GM12892 (cell line): ENCODE measurements around the gene MATN1.

Experiments
- POLR2A ChIP-seq: IDR thresholded peaks from 2 replicates; pipeline ENCODE4 v1.6.1; 2011; ENCODE audit warnings: low read depth, low read length, control low read depth
- POLR2AphosphoS5 ChIP-seq: IDR thresholded peaks from 2 replicates; pipeline ENCODE4 v1.6.1; 2011; ENCODE audit warnings: low read depth, low read length, control low read depth
- TAF1 ChIP-seq: IDR thresholded peaks from 2 replicates; pipeline ENCODE4 v1.6.1; 2011; ENCODE audit warnings: low read depth, mild to moderate bottlenecking, control low read depth, low read length, borderline replicate concordance

DNA sequence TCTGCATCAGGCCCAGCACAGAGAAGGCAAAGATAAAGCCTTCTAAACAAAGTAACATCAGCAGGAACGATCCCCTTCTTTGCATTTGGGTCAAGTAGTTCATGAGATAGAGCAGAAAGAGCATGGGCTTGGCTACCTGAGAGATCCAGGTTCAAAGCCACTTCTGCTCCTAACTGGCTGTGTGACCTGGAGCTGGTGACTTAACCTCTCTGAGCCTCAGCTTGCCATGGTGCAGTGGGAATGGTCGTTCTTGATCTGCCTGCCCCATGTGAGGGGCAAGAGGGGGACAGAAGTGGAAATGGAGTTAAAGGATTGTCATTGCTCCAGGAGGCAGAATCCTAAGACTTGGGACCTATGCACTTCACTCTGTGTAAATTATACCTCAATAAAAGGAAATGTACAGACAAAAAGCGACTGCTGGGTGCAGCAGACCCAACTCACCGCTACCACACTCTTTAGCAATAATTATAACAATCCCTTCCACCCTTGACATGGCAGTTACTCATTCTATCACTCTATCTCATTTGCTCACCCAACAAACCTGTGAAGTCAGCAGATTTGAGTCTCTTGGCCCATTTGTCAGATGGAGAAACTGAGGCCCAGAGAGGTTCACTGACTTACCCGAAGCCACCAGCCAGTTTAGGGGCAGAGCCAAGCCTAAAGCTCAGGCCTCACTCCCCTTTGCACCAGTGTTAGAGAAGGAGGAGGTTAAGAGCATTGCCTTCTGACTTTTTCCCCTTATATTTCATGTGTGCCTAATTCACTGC is 1.5 kb upstream of the MATN1 start:
- TF ChIP-seq POLR2AphosphoS5 (no peak), POLR2A (no peak), TAF1 (no peak)
